Coronary artery (tissue), 2 donors: Measurements from ENCODE around the gene SLC24A3.

Experiments used
- DNase-seq: peaks from one replicate; pipeline ENCODE4 v3.0.0-alpha.2; 2017; ENCODE audit warnings: low spot score
- H3K27ac ChIP-seq, 2 donors: fragments of 200-600 bp; sonication (generic); one replicate each; pipeline ENCODE4 v1.5.1; 2016 to 2019
- H3K4me3 ChIP-seq: fragments of 200-600 bp; sonication (generic); 2 replicates; pipeline ENCODE4 v1.5.1; 2016; ENCODE audit warnings: mild to moderate bottlenecking, moderate library complexity
- CTCF ChIP-seq: fragments of 200-600 bp; sonication (generic); IDR thresholded peaks from one replicate; pipeline ENCODE4 v1.5.1; 2019; ENCODE audit warnings: antibody characterized with exemption

The SLC24A3 gene

GRCh38 chr20:19289451-19289850 lies 77.0 kb downstream of the SLC24A3 start:
- peak; percentile 53 for DNase-seq
- no peak overlapping the region for H3K27ac ChIP-seq
- no peak for TF ChIP-seq CTCF
- H3K4me3 ChIP-seq = no peak overlapping the region

- TF ChIP-seq CTCF = no peak
- Histone ChIP-seq H3K27ac (no peak overlapping the region), H3K4me3 (no peak overlapping the region)
- DNase-seq = no peak
Observed at GRCh38 chr20:19291024-19291817, 78.8 kb downstream of the SLC24A3 start.

- no peak for TF ChIP-seq CTCF
Observed at GRCh38 chr20:19291818-19292132, 79.3 kb downstream of the SLC24A3 start.

GRCh38 chr20:19292254-19292653 lies 79.8 kb downstream of the SLC24A3 start:
- no peak for TF ChIP-seq CTCF
- Histone ChIP-seq H3K4me3 (no peak overlapping the region), H3K27ac (no peak overlapping the region)
- DNase-seq = no peak

More at GRCh38 chr20:19291818-19292132, 79.3 kb downstream of the SLC24A3 start:
- Histone ChIP-seq H3K27ac (no peak overlapping the region), H3K4me3 (no peak overlapping the region)
- DNase-seq = no peak

- DNase-seq = no peak
- TF ChIP-seq CTCF = no peak
- H3K4me3 ChIP-seq = no peak overlapping the region
- H3K27ac ChIP-seq = no peak overlapping the region
Observed at GRCh38 chr20:19295076-19295475, 82.6 kb downstream of the SLC24A3 start.

- no peak for DNase-seq
- no peak overlapping the region for H3K4me3 ChIP-seq
- no peak overlapping the region for H3K27ac ChIP-seq
- no peak for TF ChIP-seq CTCF
Observed at GRCh38 chr20:19298652-19299051, 86.2 kb downstream of the SLC24A3 start.

- no peak overlapping the region for H3K27ac ChIP-seq
- no peak for TF ChIP-seq CTCF
- no peak for DNase-seq
Observed at GRCh38 chr20:19300395-19300794, 88.0 kb downstream of the SLC24A3 start.

More at GRCh38 chr20:19300395-19300794, 88.0 kb downstream of the SLC24A3 start:
- no peak overlapping the region for H3K4me3 ChIP-seq
